Naive thymus-derived CD8-positive, alpha-beta T cell (primary cell): ENCODE results near the gene TRMT61B. TPM values are rescaled to one million over a fixed set of nuclear protein-coding genes. Genes with fewer than 3 reads are reported as not detected.
A peak's percentile ranks its signal among the peaks of the same experiment; 100 is the strongest.

Experiments used
- ATAC-seq, 2 donors: fragments of 150-1000 bp; cut with Tn5 transposase in 1 of 2; sonication (Bioruptor Pico), chemical (Tn5 transposase) in 1 of 2; 1 replicate in 1 of 2; 2 replicates in 1 of 2; pipeline ENCODE4 v1.10.0; 2021; ENCODE audit warnings: mild to moderate bottlenecking in 2 of 2, moderate library complexity in 2 of 2
- POLR2A ChIA-PET: fragments of 350-600 bp; sonication (Branson Sonifier 250); formaldehyde crosslinking; loops from one replicate; lab custom pipeline; 2021; ENCODE audit warnings: antibody characterized with exemption; lab: Charles Lee
- DNase-seq, 10 donors: peaks; one replicate each; pipeline versions ENCODE4 v3.0.0 to v3.0.0-alpha.2; 2020 to 2022
- H3K27ac Mint-ChIP-seq, 10 donors: one replicate each; pipeline ENCODE4 v1.8.0; 2020 to 2022; ENCODE audit warnings: mild to moderate bottlenecking in 10 of 10, mixed read lengths in 10 of 10, moderate library complexity in 4 of 10, inconsistent platforms in 1 of 10
- H3K27me3 Mint-ChIP-seq, 5 donors: one replicate each; pipeline ENCODE4 v1.8.0; 2021 to 2022; ENCODE audit warnings: mixed read lengths in 5 of 5
- H3K36me3 Mint-ChIP-seq, 3 donors: one replicate each; pipeline ENCODE4 v1.8.0; 2020 to 2022; ENCODE audit warnings: mixed read lengths in 3 of 3, mild to moderate bottlenecking in 2 of 3, inconsistent platforms in 1 of 3
- H3K4me1 Mint-ChIP-seq, 4 donors: one replicate each; pipeline ENCODE4 v1.8.0; 2021 to 2022; ENCODE audit warnings: mixed read lengths in 4 of 4
- H3K4me3 Mint-ChIP-seq, 10 donors: one replicate each; pipeline ENCODE4 v1.8.0; 2020 to 2022; ENCODE audit warnings: mild to moderate bottlenecking in 10 of 10, mixed read lengths in 10 of 10, moderate library complexity in 6 of 10, inconsistent platforms in 1 of 10
- H3K9me3 Mint-ChIP-seq, 9 donors: one replicate each; pipeline ENCODE4 v1.8.0; 2020 to 2022; ENCODE audit warnings: mixed read lengths in 9 of 9, mild to moderate bottlenecking in 3 of 9, inconsistent platforms in 1 of 9, moderate library complexity in 1 of 9
- polyA plus RNA-seq, 3 donors: library from polyadenylated mRNA; unstranded; fragments of 300-500 nt; fragmentation: Illumina TruSeq; gene quantifications; one replicate each; pipeline ENCODE4 v1.2.3, GENCODE V29; 2021
- total RNA-seq, 8 experiments: library from RNA in 2 of 8; stranded (reverse) in 2 of 8; gene quantifications; one replicate each; pipeline ENCODE4 v1.2.3 and lab custom pipeline; 2021 to 2026

Gene TRMT61B
- total and polyA plus RNA-seq, 5 experiments from 2014 or later = 17.0 to 24.3 (median 21.5) TPM

DNA sequence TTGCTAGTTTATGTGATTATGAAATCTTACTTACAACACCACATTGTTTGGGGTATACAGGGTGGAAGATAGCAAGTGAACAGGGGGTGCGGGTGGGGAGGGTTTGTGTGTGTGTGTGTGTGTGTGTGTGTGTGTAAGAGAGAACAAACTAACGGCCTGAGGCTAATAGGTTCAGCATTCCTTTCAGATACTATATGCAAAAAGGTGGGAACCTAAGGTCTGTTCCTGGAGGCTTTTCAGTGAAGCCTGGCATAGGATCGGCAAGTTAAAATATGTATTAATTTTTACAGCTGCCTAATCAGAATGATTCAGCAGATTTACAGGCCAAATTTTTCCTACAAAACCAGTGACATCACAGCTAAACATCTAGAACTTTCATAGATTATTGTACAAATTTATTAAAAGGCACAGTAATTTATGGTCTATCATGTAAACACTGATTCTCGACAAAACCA, 67.1 kb downstream of the TRMT61B start:
- DNase-seq (no peak), ATAC-seq (no peak)
- H3K27ac Mint-ChIP-seq = peak overlapping the region in 1 of 10 donors; percentile 33
- H3K4me3 Mint-ChIP-seq = peak overlapping the region in 1 of 10 donors; percentile 10
- H3K4me1 Mint-ChIP-seq = peaks cover 0 to 3% (median 0%) of the 10 kb centered on the region in 4 donors
- peaks cover 0 to 3% (median 0%) of the 10 kb centered on the region in 9 donors for H3K9me3 Mint-ChIP-seq
- H3K36me3 Mint-ChIP-seq = peaks cover 0 to 57% (median 13%) of the 10 kb centered on the region in 3 donors
- H3K27me3 Mint-ChIP-seq = no peaks in the 10 kb centered on the region
- POLR2A ChIA-PET = no interaction called here

GRCh38 chr2:28801726-28802125, 68.4 kb downstream of the TRMT61B start:
- H3K36me3 Mint-ChIP-seq = peaks cover 10 to 69% (median 23%) of the 10 kb centered on the region in 3 donors

More at GRCh38 chr2:28801726-28802125, 68.4 kb downstream of the TRMT61B start:
- peaks cover 0 to 8% (median under 1%) of the 10 kb centered on the region in 9 donors for H3K9me3 Mint-ChIP-seq
- no peak overlapping the region for H3K27ac Mint-ChIP-seq
- no peak overlapping the region for H3K4me3 Mint-ChIP-seq
- peaks cover 5 to 12% (median 10%) of the 10 kb centered on the region in 4 donors for H3K4me1 Mint-ChIP-seq
- POLR2A ChIA-PET = interaction anchor here (0.6 kb wide), 1 partner anchor 10 kb away, joined by 3 read pairs; no protein-coding TSS in a partner anchor
- H3K27me3 Mint-ChIP-seq = no peaks in the 10 kb centered on the region
- DNase-seq = no peak
- no peak for ATAC-seq

Other genes starting within 250 kb of the TRMT61B start
- 100 to 1,000 TPM; 165 to 166 TPM for gene PPP1CB, start 118.5 kb downstream of the TRMT61B start, total RNA-seq
- gene PPP1CB, start 118.5 kb downstream of the TRMT61B start, polyA plus RNA-seq = 10 to 100 TPM; 63.1 to 85.7 (median 82.1) TPM
- gene SPDYA, start 59.5 kb downstream of the TRMT61B start, total RNA-seq = 1 to 10 TPM; 1.1 to 2.1 TPM
- gene SPDYA, start 59.5 kb downstream of the TRMT61B start, polyA plus RNA-seq = not detected
- gene WDR43, start 24.4 kb upstream of the TRMT61B start, total RNA-seq = 10 to 100 TPM; 70.4 to 73.2 TPM
- gene WDR43, start 24.4 kb upstream of the TRMT61B start, polyA plus RNA-seq = 10 to 100 TPM; 35.1 to 44.8 (median 37.6) TPM
- gene TOGARAM2, start 111.0 kb upstream of the TRMT61B start, total RNA-seq = under 1 TPM; 0.47 to 0.75 TPM
- gene TOGARAM2, start 111.0 kb upstream of the TRMT61B start, polyA plus RNA-seq = 1 to 10 TPM in 1 of 3 donors, under 1 TPM in 1, not detected in 1; 0.32 to 1.9 TPM
- gene PCARE, start 204.2 kb upstream of the TRMT61B start, total RNA-seq = not detected
- not detected for gene PCARE, start 204.2 kb upstream of the TRMT61B start, polyA plus RNA-seq
- gene CLIP4, start 245.1 kb upstream of the TRMT61B start, total RNA-seq = 10 to 100 TPM; 56.1 to 59.0 TPM
- gene CLIP4, start 245.1 kb upstream of the TRMT61B start, polyA plus RNA-seq = 10 to 100 TPM; 18.7 to 20.6 (median 18.8) TPM